ENCODE data around the gene SIRT2. TPM values are rescaled to one million over a fixed set of nuclear protein-coding genes. Genes with fewer than 3 reads are reported as not detected.

Gene SIRT2
- total and polyA plus RNA-seq, 2 of the 8 experiments (the other 6 are each of a cell fraction or from before 2014, with no cell fraction given): 6.5 to 10.0 TPM

- peaks cover 0 to 10% of the 10 kb centered on the region in 2 experiments for H4K20me1 ChIP-seq (replicated peaks in 1 of 2; ENCODE audit: control insufficient read depth in 1 of 2, insufficient read depth in 2 of 2, low read length in 2 of 2)
- 83% methylated on average over 14 of the region's 14 CpGs; no CpG with 5 or more reads in 1 of the 2 experiments for WGBS, 2 experiments (ENCODE audit: extremely low coverage in 1 of 2, insufficient coverage in 1 of 2, insufficient read length in 1 of 2, insufficient replicate concordance in 2 of 2, low coverage in 1 of 2, low lambda C conversion rate in 2 of 2, missing lambda C conversion rate in 1 of 2)
- no peaks in the 10 kb centered on the region for H3K27me3 ChIP-seq (replicated peaks in 1 of 4; ENCODE audit: control insufficient read depth in 3 of 4, extremely low read depth in 1 of 4, insufficient read depth in 3 of 4, low read length in 3 of 4)
- no peak overlapping the region for H3K18ac ChIP-seq (ENCODE audit: extremely low read depth, low read length)
- FAIRE-seq (no peak), DNase-seq (ENCODE audit: low read depth in 1 of 2, low spot score in 2 of 2) (no peak)
- peaks cover 10 to 43% (median 25%) of the 10 kb centered on the region in 4 experiments for H3K36me3 ChIP-seq (ENCODE audit: control insufficient read depth in 2 of 4, insufficient read depth in 4 of 4, low read length in 3 of 4)
- no peak overlapping the region for H3K23ac ChIP-seq (ENCODE audit: insufficient read length)
- no peak overlapping the region; the same call in 1 of the 2 replicates for H2BK15ac ChIP-seq (ENCODE audit: low read length)
- no peak overlapping the region for H4K5ac ChIP-seq (ENCODE audit: insufficient read length, low read depth, low read length)
- no peak overlapping the region for H2BK20ac ChIP-seq (ENCODE audit: low read length)
- H3K9ac ChIP-seq (replicated peaks in 1 of 4; ENCODE audit: extremely low read depth in 1 of 4, low read depth in 3 of 4, low read length in 3 of 4): no peak overlapping the region
- no peak overlapping the region for H2BK12ac ChIP-seq (ENCODE audit: low read depth, low read length)
- no peaks in the 10 kb centered on the region for H3K4me1 ChIP-seq (replicated peaks in 1 of 4; ENCODE audit: control insufficient read depth in 3 of 4, insufficient read depth in 4 of 4, low read length in 3 of 4)
- peaks cover 3% of the 10 kb centered on the region for H3K79me1 ChIP-seq (ENCODE audit: low read depth, low read length)
- H3K9me3 ChIP-seq (ENCODE audit: insufficient read depth in 2 of 2, low read depth in 1 of 2, low read length in 1 of 2): no peaks in the 10 kb centered on the region
- no peak overlapping the region for H3K56ac ChIP-seq (replicated peaks; ENCODE audit: insufficient read length, low read depth, low read length)
- no peak overlapping the region for H3K4ac ChIP-seq (replicated peaks; ENCODE audit: insufficient read length, low read depth, low read length)
- ChIA-PET CTCF (ENCODE audit: partially characterized antibody) (interaction anchor here (1.5 kb wide), 1 partner anchor 9 kb away, joined by 7 read pairs; the partner anchor contains the start of genes MRPS12 and SARS2), POLR2A (ENCODE audit: partially characterized antibody) (interaction anchor here (0.6 to 1.8 kb wide), 6 partner anchors 9 to 72 kb away, joined by 3 to 9 read pairs (median 5); partner anchors contain the start of genes CCER2, MRPS12 and SARS2)
- H2BK5ac ChIP-seq (ENCODE audit: low read depth, low read length): no peak overlapping the region
- H2BK120ac ChIP-seq (replicated peaks; ENCODE audit: low read depth, low read length): no peak overlapping the region
- peaks cover 6% of the 10 kb centered on the region; the same call in 1 of the 2 replicates for H3K23me2 ChIP-seq (ENCODE audit: low read depth, low read length)
- no peak overlapping the region for H3K27ac ChIP-seq (ENCODE audit: low read depth, low read length)
- H3K79me2 ChIP-seq (ENCODE audit: control insufficient read depth in 1 of 2, insufficient read depth in 2 of 2, low read length in 2 of 2): no peaks in the 10 kb centered on the region; a peak in 1 of 4 replicates
- no peak overlapping the region; the same call in 1 of the 2 replicates for H2AK5ac ChIP-seq (ENCODE audit: low read depth, low read length)
- no peak overlapping the region for H3K4me2 ChIP-seq (ENCODE audit: insufficient read depth in 1 of 2, low read depth in 2 of 2, low read length in 2 of 2)
- H2AFZ ChIP-seq (ENCODE audit: low read length): no peak overlapping the region
- H3K4me3 ChIP-seq (ENCODE audit: extremely low read depth in 1 of 4, insufficient read depth in 2 of 4, low read depth in 3 of 4, low read length in 4 of 4): no peak overlapping the region
- H3K14ac ChIP-seq (ENCODE audit: insufficient read length): no peak overlapping the region
- H4K91ac ChIP-seq (replicated peaks; ENCODE audit: insufficient read length, low read length): no peak overlapping the region
- no peak overlapping the region for H4K8ac ChIP-seq (ENCODE audit: extremely low read depth, insufficient read depth, low read length)
- no peak for TF ChIP-seq TAF1 (IDR thresholded peaks at IDR 0.05; ENCODE audit: low read depth, low read length)
- no peak for TF ChIP-seq SAP30 (IDR thresholded peaks at IDR 0.05; ENCODE audit: insufficient read depth, insufficient replicate concordance, low read length)
- TF ChIP-seq ZNF274 (IDR thresholded peaks at IDR 0.05; ENCODE audit: borderline replicate concordance, extremely low read depth, low read length): no peak
- no peak for TF ChIP-seq TBP (IDR thresholded peaks at IDR 0.05; ENCODE audit: low read depth, low read length)
- no peak for TF ChIP-seq E2F6 (IDR thresholded peaks at IDR 0.05)
- TF ChIP-seq GABPA (IDR thresholded peaks at IDR 0.05; ENCODE audit: borderline replicate concordance, insufficient read depth, low read length): no peak
- no peak for TF ChIP-seq POU5F1 (IDR thresholded peaks at IDR 0.05; ENCODE audit: low read depth, low read length)
- TF ChIP-seq PHF8 (conservative IDR thresholded peaks at IDR 0.05; ENCODE audit: low read depth, low read length): no peak
- no peak for TF ChIP-seq CHD1 (IDR thresholded peaks at IDR 0.05; ENCODE audit: low read depth, low read length)
- no peak for TF ChIP-seq GTF2F1 (IDR thresholded peaks at IDR 0.05; ENCODE audit: borderline replicate concordance, low read depth, low read length)
- TF ChIP-seq RNF2 (IDR thresholded peaks at IDR 0.05; ENCODE audit: borderline replicate concordance, low read depth, low read length, missing control alignments, poor library complexity, severe bottlenecking): no peak
These were observed 21.4 kb upstream of the SIRT2 start for GRCh38 chr19:38920602-38921419.

All from H1 (cell line).